GM12873 (cell line): ENCODE results near the gene SYNE1.

Experiments used
- TF ChIP-seq, protein P1 (sequence below): IDR thresholded peaks from 2 replicates; pipeline ENCODE4 v1.5.1; 2012; ENCODE audit warnings: low read depth, mild to moderate bottlenecking, moderate library complexity, low read length, control low read depth; ENCODE audit not compliant: insufficient read depth; ENCODE audit errors: missing control alignments

SYNE1 gene

DNA sequence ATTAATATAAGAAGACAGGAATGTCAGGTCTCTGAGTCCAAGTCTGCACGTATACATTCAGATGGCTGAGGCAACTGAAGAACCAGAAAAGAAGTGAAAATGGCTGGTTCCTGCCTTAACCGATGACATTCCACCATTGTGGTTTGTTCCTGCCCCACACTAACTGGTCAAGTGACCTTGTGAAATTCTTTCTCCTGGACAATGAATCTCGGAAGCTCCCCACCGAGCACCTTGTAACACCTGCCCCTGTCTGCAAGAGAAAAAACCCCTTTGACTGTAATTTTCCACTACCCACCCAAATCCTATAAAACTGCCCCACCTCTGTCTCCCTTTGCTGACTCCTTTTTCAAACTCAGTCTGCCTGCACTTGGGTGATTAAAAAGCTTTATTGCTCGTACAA is 140.4 kb downstream of the SYNE1 start:
- TF ChIP-seq, protein P1, sequence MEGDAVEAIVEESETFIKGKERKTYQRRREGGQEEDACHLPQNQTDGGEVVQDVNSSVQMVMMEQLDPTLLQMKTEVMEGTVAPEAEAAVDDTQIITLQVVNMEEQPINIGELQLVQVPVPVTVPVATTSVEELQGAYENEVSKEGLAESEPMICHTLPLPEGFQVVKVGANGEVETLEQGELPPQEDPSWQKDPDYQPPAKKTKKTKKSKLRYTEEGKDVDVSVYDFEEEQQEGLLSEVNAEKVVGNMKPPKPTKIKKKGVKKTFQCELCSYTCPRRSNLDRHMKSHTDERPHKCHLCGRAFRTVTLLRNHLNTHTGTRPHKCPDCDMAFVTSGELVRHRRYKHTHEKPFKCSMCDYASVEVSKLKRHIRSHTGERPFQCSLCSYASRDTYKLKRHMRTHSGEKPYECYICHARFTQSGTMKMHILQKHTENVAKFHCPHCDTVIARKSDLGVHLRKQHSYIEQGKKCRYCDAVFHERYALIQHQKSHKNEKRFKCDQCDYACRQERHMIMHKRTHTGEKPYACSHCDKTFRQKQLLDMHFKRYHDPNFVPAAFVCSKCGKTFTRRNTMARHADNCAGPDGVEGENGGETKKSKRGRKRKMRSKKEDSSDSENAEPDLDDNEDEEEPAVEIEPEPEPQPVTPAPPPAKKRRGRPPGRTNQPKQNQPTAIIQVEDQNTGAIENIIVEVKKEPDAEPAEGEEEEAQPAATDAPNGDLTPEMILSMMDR = no peak

DNA sequence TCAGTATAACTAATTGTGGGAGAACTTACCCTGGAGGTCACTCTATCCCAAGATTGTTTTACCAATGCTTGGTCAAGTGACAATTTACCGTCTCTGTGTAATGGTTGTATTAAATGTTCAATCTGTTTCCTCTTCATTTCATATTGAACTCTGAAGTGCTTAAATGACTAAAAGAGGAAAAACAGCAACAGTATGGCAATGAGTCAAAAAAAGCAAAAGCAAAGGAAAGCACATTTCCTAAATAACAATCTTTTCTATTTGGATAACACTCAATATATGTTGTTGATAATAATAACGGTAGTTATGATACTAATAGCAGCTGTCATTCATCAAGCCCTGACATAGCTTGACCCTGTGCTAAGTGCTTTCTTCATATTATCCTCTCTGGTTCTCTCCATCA is 152.4 kb downstream of the SYNE1 start:
- TF ChIP-seq, protein P1 = no peak

DNA sequence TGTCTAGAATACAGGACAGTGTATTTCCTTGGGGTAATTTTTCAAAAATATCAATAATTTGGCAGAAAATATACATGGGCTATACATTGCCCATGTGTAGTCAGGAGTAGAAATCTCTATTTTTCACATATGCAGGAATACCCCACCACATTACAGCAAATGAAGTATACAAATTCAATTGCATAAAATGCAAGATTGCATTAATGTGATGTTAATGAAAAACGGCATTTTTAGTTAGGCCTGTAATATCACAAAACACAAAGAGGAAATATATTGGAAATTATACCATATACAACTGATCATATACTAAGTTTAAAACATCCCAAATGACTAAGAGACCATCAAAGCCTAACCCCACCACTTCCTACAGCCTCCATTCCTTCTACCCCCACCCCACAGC is 154.9 kb downstream of the SYNE1 start:
- TF ChIP-seq, protein P1 = no peak

DNA sequence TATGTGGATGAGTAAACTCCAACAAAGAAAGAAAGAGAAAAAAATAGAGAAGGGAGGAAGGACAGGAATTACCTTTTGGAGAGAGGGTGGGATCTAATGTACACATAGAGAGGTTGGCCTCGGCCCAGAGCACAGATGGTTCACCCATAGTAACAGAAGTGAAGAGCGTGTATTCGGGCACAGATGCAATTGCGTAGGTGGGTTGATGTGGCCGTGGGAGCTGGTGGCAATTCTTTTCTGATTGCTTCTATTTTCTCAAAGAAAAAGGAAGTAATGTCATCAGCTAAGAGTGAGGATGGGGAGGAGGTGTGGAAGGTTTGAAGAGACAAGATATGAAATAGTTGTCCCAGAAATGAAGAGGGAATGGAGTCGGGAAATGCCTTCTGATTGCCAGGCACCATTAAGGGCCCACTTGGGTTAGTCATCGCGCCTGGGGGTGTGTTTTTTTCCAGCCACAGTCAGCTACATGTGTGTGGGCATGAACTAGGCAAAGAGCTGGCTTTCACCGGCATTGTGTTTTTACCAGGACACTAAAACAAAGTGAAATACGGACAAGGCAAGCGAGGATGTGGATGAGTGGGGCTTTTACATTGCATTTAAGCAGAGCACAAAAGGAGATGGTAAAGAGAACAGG is 158.7 kb downstream of the SYNE1 start:
- TF ChIP-seq, protein P1 = no peak

DNA sequence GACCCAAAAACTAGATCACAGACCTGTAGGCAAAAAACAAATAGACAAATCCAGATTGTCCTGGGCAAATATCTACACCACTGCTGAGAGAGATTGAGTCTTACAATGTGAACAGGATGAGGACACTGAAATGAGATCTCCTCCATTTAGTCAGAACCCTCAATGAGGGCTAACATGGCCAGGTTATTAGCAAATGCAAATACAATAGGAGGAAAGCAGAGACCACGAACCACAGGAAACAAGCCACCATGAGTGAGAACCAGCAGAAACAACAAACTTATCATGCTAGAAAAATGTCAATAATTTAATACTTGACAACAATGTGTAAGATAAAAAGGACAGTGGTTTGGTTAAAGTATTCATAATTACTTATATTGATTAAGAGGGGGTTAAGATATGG is 162.8 kb downstream of the SYNE1 start:
- TF ChIP-seq, protein P1 = no peak

DNA sequence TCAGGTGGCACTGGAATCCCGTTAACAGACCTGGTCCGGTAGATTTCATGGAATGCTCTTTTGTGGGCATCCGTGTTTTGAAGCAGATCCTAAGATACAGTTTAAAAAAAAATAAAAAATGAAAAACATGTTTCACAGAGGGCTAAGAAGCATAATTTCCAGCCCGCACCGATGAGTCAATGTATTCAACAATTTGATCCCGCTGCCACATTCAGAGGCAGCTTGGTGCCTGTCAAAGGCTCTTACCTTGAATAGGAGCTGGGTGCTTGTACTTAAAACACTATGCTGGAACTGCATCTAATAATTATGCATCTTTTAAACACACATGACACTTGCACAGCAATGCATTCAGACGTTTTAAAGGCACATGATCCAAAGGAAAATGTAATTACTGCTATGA is 164.8 kb downstream of the SYNE1 start:
- TF ChIP-seq, protein P1 = no peak

DNA sequence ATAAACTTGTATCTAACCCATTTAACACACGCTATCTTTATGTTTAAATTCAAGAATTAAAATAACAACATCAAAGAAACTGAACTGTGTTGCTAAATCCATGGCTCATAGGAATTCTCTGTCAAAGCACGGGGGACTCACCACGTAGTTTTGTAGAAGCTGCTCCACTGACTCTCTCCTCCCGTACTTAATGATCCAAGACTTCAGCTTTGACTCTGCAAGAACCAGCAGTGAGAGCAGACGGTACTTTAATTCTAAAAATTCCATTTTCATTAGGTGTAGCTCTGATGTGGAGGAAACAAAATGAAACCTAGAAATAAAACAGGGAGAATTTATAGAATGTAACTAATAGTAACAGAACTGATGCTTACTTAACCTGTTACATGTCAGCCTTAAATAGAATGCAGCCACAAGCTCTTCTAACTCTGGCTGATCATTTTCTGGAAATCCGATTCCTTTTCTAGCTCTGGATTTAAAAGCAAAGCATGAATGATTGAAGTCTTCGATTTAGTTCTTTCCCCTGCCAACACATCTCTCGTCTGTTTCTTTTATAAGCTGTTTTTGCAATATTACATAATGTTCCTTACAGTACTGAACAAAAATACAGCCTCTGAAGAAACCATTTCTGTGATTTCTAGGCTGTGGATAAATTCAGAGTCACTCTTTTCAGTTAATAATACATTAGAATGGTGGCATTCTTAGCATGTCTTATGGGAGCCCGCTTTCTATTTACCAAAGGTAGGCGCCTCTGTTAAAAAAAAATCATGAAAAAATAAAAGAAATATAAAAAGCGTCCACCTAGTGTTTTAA is 165.5 kb downstream of the SYNE1 start:
- TF ChIP-seq, protein P1 = no peak
